ENCODE measurements around the gene INTS6.

Gene INTS6

DNA sequence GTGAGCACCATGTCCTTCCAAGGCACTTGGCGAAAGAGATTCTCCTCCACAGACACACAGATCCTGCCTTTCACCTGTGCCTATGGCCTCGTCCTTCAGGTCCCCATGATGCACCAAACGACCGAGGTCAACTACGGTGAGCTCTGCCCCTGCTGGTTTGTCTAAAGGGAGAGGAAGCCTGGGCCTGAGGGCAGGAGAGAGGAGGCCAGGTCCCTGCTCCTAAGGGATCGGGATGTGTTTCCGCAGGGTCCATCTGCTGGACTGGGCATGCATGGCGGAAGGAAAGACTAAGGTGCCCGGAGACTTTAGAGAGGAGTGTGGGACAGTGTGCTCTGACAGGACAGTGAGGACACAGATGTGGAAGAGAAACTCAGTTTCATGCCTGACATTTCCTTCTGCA, 105.7 kb downstream of the INTS6 start:
- DNase-seq (ENCODE audit: low read depth, low spot score), result no peak
- peaks cover 2% of the 10 kb centered on the region for H3K4me1 ChIP-seq (ENCODE audit: control insufficient read depth, insufficient read depth, low read length)
- no peaks in the 10 kb centered on the region for H3K27me3 ChIP-seq (ENCODE audit: control insufficient read depth, insufficient read depth, low read length)
- no peak overlapping the region for H3K27ac ChIP-seq (ENCODE audit: low read length)
- no peaks in the 10 kb centered on the region for H3K9me3 ChIP-seq (ENCODE audit: control insufficient read depth, insufficient read depth, low read length)
- no CpG with 5 or more reads among the region's 9 CpGs for WGBS (ENCODE audit: insufficient coverage, insufficient read length)
- no peak overlapping the region for H3K4me3 ChIP-seq (ENCODE audit: low read length)
- no peaks in the 10 kb centered on the region for H3K36me3 ChIP-seq (ENCODE audit: control insufficient read depth, insufficient read depth, low read length)

DNA sequence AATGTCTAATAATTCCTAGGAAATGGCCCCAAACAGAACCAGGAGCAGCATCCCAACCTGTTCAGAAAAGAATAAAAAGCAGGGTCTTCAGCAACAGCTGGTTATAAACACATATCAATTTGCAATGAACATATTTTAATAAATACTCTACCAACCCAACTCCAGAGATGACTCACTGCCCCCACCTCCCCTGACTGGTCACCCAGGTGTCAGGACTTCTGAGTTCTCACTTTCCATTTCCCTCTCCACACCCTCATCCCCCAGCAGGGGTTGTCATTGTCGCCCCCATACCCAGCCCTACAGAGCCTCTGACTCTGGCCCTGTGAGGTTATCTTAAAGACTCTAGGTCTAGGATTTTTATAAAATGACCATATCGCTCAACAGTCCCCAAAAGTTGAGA, 106.4 kb downstream of the INTS6 start:
- Histone ChIP-seq H3K4me3 (ENCODE audit: low read length) (no peak overlapping the region), H3K27me3 (ENCODE audit: control insufficient read depth, insufficient read depth, low read length) (no peaks in the 10 kb centered on the region), H3K36me3 (ENCODE audit: control insufficient read depth, insufficient read depth, low read length) (no peaks in the 10 kb centered on the region), H3K27ac (ENCODE audit: low read length) (no peak overlapping the region), H3K9me3 (ENCODE audit: control insufficient read depth, insufficient read depth, low read length) (no peaks in the 10 kb centered on the region), H3K4me1 (ENCODE audit: control insufficient read depth, insufficient read depth, low read length) (peaks cover 2% of the 10 kb centered on the region)
- WGBS (ENCODE audit: insufficient coverage, insufficient read length), result no CpG with 5 or more reads among the region's 2 CpGs
- no peak for DNase-seq (ENCODE audit: low read depth, low spot score)

DNA sequence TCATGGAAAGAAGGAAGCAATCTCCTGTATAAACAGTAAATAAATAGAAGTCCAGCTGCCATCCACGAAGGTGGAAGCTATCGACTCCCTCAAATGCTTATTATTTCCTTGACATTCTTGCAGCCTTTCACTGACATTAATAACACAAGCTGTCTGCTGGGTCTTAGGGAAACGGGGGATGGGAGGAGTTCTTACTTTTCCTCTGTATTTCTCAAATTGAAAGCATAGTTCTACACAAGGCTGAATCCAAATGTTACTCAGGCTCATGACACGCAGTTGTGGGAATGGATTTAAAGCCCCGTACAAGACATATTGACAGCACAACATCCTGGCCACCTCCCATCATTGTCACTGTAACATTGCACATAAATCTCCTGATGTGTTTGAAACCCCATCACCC, 109.4 kb downstream of the INTS6 start:
- no CpG with 5 or more reads among the region's 5 CpGs for WGBS (ENCODE audit: insufficient coverage, insufficient read length)
- H3K9me3 ChIP-seq (ENCODE audit: control insufficient read depth, insufficient read depth, low read length), result no peaks in the 10 kb centered on the region
- H3K4me1 ChIP-seq (ENCODE audit: control insufficient read depth, insufficient read depth, low read length), result peaks cover 3% of the 10 kb centered on the region
- no peaks in the 10 kb centered on the region for H3K27me3 ChIP-seq (ENCODE audit: control insufficient read depth, insufficient read depth, low read length)
- H3K27ac ChIP-seq (ENCODE audit: low read length), result no peak overlapping the region
- no peak overlapping the region for H3K4me3 ChIP-seq (ENCODE audit: low read length)
- no peaks in the 10 kb centered on the region for H3K36me3 ChIP-seq (ENCODE audit: control insufficient read depth, insufficient read depth, low read length)
- no peak for DNase-seq (ENCODE audit: low read depth, low spot score)

DNA sequence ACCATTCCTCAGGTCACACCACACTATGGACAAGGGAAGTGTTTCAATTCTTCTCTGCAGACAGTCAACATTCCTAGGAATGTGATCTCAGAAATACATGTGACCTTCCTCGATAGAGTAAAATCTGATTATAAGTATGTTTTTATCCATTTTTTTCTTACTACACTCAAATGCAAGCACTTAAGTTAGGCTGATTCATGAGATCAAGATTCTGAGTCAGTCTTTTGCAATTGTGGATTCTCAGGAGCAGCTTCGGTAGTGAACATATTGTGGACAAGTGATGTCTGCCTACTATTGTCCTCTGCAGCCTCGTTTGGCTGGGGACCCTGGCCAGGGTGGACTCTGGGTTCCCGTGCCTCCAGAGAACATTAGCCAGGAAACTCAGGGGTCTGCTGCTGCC, 110.1 kb downstream of the INTS6 start:
- WGBS (ENCODE audit: insufficient coverage, insufficient read length), result no CpG with 5 or more reads among the region's 4 CpGs
- Histone ChIP-seq H3K27me3 (ENCODE audit: control insufficient read depth, insufficient read depth, low read length) (no peaks in the 10 kb centered on the region), H3K4me3 (ENCODE audit: low read length) (no peak overlapping the region), H3K36me3 (ENCODE audit: control insufficient read depth, insufficient read depth, low read length) (no peaks in the 10 kb centered on the region), H3K9me3 (ENCODE audit: control insufficient read depth, insufficient read depth, low read length) (no peaks in the 10 kb centered on the region), H3K27ac (ENCODE audit: low read length) (no peak overlapping the region), H3K4me1 (ENCODE audit: control insufficient read depth, insufficient read depth, low read length) (peaks cover 3% of the 10 kb centered on the region)
- DNase-seq (ENCODE audit: low read depth, low spot score), result no peak

DNA sequence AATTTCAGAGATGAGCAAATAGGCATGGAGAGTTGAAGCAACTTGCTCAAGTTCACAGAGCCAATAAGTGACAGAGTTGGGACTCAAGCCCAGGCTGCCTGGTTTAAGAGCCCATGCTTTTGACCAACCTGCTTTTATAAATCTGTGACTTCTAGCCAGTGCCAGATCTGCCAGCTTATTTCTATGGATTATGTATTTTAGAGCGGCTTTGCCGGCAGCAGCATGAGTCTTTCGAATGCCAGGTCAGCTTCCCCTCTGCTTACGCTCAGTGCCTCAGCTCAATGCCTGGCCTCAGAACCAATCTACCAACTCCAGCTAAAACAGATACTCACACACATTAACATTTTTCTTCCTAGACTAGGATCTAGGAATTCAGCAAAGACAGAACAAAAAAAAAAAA, 111.0 kb downstream of the INTS6 start:
- DNase-seq (ENCODE audit: low read depth, low spot score), result no peak
- no peaks in the 10 kb centered on the region for H3K27me3 ChIP-seq (ENCODE audit: control insufficient read depth, insufficient read depth, low read length)
- H3K27ac ChIP-seq (ENCODE audit: low read length), result no peak overlapping the region
- peaks cover 3% of the 10 kb centered on the region for H3K4me1 ChIP-seq (ENCODE audit: control insufficient read depth, insufficient read depth, low read length)
- H3K9me3 ChIP-seq (ENCODE audit: control insufficient read depth, insufficient read depth, low read length), result no peaks in the 10 kb centered on the region
- no peak overlapping the region for H3K4me3 ChIP-seq (ENCODE audit: low read length)
- H3K36me3 ChIP-seq (ENCODE audit: control insufficient read depth, insufficient read depth, low read length), result no peaks in the 10 kb centered on the region
- no CpG with 5 or more reads among the region's 4 CpGs for WGBS (ENCODE audit: insufficient coverage, insufficient read length)

DNA sequence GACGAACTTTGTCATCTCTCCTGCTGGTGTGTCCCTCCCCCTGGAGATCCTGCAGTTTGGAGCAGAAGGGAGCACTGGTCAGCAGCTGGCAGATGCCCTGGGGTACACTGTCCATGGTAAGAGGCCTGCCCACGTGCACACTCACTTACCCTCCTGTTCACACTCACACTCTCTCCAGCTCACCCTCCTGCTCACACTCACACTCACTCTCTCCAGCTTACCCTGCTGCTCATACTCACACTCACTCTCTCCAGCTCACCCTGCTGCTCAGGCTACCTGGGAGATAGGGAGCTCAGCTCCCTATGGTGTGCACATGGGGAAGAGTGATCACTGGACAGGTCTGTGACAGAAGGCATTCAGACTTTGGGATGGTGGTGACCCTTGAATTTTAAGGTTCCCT, 111.6 kb downstream of the INTS6 start:
- no CpG with 5 or more reads among the region's 2 CpGs for WGBS (ENCODE audit: insufficient coverage, insufficient read length)
- Histone ChIP-seq H3K9me3 (ENCODE audit: control insufficient read depth, insufficient read depth, low read length) (no peaks in the 10 kb centered on the region), H3K27me3 (ENCODE audit: control insufficient read depth, insufficient read depth, low read length) (no peaks in the 10 kb centered on the region), H3K4me3 (ENCODE audit: low read length) (no peak overlapping the region), H3K4me1 (ENCODE audit: control insufficient read depth, insufficient read depth, low read length) (peaks cover 3% of the 10 kb centered on the region), H3K27ac (ENCODE audit: low read length) (no peak overlapping the region), H3K36me3 (ENCODE audit: control insufficient read depth, insufficient read depth, low read length) (no peaks in the 10 kb centered on the region)
- DNase-seq (ENCODE audit: low read depth, low spot score), result no peak

DNA sequence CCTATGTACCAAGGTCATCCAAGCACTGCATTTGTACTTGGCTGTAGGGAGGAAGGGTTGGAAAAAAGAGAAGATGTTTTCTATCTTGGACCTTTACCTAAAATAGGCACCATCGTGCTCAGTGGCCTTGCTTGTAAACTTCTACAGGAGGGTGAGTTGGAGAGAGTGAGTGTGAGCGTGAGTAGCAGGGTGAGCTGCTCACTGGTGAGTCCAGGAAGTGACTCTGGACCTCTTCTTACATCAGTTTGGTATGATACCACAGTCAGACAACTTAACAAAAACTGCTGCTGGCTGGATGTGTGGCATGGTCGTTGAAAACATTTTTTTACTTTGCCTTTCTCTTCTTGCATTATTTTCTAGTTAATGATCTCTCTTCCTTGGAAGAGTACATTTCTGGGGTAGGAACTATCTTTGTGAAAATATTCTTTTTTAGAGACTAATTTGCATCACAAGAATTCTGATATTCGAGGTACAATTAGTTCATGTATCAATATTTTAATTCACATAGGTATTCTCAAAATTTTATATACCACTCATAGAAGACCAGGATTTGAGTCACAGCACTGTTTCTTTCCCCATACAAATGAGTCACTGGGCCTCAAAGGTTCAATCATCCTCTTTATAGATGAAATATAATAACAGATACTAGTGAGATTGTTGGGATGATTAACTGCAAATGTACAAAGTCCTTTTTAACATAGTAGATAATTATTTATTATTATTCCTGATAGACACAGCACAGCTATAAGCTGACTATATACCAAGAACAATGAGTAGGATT, 112.7 kb downstream of the INTS6 start:
- WGBS (ENCODE audit: insufficient coverage, insufficient read length), result no CpG with 5 or more reads among the region's 4 CpGs
- no peaks in the 10 kb centered on the region for H3K27me3 ChIP-seq (ENCODE audit: control insufficient read depth, insufficient read depth, low read length)
- H3K27ac ChIP-seq (ENCODE audit: low read length), result no peak overlapping the region
- H3K9me3 ChIP-seq (ENCODE audit: control insufficient read depth, insufficient read depth, low read length), result no peaks in the 10 kb centered on the region
- H3K36me3 ChIP-seq (ENCODE audit: control insufficient read depth, insufficient read depth, low read length), result no peaks in the 10 kb centered on the region
- H3K4me1 ChIP-seq (ENCODE audit: control insufficient read depth, insufficient read depth, low read length), result peaks cover 3% of the 10 kb centered on the region
- no peak for DNase-seq (ENCODE audit: low read depth, low spot score)
- no peak overlapping the region for H3K4me3 ChIP-seq (ENCODE audit: low read length)

DNA sequence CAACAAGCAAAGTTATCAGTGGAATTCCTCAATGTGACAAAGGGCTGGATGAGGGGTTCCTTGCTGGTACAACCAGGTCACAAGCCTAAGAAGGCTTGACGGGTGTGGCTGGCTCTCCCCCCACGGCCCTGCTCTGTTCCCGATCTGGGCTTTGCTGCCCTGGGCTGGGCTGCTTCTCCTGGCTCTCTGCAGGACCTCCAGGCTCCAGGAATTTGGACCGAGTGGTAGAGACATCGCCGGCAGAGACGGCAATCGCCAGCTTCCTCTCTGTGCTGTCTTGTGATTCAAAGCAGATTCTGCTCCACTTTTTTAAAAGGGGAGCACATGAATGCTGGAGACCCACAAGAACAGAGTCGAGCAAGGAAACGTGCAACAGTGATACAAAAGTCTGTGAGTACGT, 113.5 kb downstream of the INTS6 start, which contains the start of gene SERPINE3:
TSS of gene SERPINE3 (plus strand) at position 338 of the 400 bp plus-strand sequence. CDS start 1,401 bp downstream, outside the sequence.
- Histone ChIP-seq H3K4me3 (ENCODE audit: low read length) (no peak within 1 kb of the TSS), H3K4me1 (ENCODE audit: control insufficient read depth, insufficient read depth, low read length) (peaks cover 3% of the 10 kb centered on the region), H3K27me3 (ENCODE audit: control insufficient read depth, insufficient read depth, low read length) (no peaks in the 10 kb centered on the region), H3K27ac (ENCODE audit: low read length) (no peak within 1 kb of the TSS), H3K9me3 (ENCODE audit: control insufficient read depth, insufficient read depth, low read length) (no peaks in the 10 kb centered on the region), H3K36me3 (ENCODE audit: control insufficient read depth, insufficient read depth, low read length) (no peaks in the 10 kb centered on the region)
- no CpG with 5 or more reads among the region's 11 CpGs for WGBS (ENCODE audit: insufficient coverage, insufficient read length)
- DNase-seq (ENCODE audit: low read depth, low spot score), result no peak

DNA sequence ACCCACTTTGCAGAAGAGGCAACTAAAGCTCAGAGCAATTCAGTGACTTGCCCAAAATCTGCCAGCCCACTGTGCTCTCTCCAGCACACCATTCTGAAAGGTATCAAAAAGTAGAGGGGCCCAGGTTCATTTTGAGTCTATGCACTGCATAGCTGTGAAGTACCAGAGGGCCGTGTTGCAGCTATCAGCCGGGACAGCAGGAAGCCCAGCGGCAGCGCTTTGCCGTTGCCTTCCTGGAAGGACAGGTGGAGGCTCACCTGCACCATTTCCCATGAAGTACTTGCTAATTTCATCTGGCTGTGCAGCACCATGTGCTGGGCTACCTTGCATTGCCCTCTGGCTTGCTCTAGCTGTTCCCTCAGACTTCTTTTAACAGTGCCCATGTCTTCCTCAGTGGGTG, 116.1 kb downstream of the INTS6 start:
- DNase-seq (ENCODE audit: low read depth, low spot score), result no peak
- Histone ChIP-seq H3K4me1 (ENCODE audit: control insufficient read depth, insufficient read depth, low read length) (peaks cover 1% of the 10 kb centered on the region; the same call in 1 of the 2 replicates), H3K9me3 (ENCODE audit: control insufficient read depth, insufficient read depth, low read length) (no peaks in the 10 kb centered on the region), H3K4me3 (ENCODE audit: low read length) (no peak overlapping the region), H3K27me3 (ENCODE audit: control insufficient read depth, insufficient read depth, low read length) (no peaks in the 10 kb centered on the region), H3K27ac (ENCODE audit: low read length) (no peak overlapping the region), H3K36me3 (ENCODE audit: control insufficient read depth, insufficient read depth, low read length) (no peaks in the 10 kb centered on the region)
- WGBS (ENCODE audit: insufficient coverage, insufficient read length), result no CpG with 5 or more reads among the region's 5 CpGs

DNA sequence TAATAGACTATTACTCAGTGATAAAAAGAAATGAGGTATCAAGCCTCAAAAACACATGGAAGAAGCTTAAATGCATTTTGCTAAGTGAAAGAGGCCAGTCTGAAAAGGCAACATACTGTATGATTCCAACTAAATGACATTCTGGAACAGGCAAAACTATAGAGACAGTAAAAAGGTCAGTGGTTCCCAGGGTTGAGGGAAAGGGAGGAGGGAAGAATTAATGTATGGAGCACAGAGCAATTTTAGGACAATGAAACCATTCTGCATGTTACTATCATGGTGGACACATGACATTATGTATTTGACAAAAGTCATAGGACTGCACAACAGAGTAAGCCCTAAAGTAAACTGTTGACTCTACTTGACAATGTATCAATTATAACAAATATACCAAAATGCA, 119.0 kb downstream of the INTS6 start:
- H3K9me3 ChIP-seq (ENCODE audit: control insufficient read depth, insufficient read depth, low read length), result no peaks in the 10 kb centered on the region
- H3K27me3 ChIP-seq (ENCODE audit: control insufficient read depth, insufficient read depth, low read length), result no peaks in the 10 kb centered on the region
- H3K4me1 ChIP-seq (ENCODE audit: control insufficient read depth, insufficient read depth, low read length), result no peaks in the 10 kb centered on the region
- no peak overlapping the region for H3K4me3 ChIP-seq (ENCODE audit: low read length)
- no peak for DNase-seq (ENCODE audit: low read depth, low spot score)
- H3K36me3 ChIP-seq (ENCODE audit: control insufficient read depth, insufficient read depth, low read length), result no peaks in the 10 kb centered on the region
- no peak overlapping the region for H3K27ac ChIP-seq (ENCODE audit: low read length)

DNA sequence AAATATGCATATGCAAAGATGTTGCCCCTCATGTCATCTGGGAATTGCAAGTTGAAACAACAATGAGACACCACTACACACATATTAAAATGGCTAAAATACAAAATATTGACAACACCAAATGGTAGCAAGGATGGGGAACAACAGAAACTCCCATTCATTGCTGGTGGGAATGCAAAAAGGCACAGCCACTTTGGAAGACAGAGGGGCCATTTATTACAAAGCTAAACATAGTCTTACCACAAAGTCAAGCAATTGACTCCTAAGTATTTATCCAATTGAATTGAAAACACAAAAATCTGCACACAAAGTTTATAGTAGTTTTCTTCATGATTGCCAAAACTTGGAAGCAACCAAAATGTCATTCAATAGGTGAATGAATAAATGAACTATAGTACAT, 119.4 kb downstream of the INTS6 start:
- Histone ChIP-seq H3K4me1 (ENCODE audit: control insufficient read depth, insufficient read depth, low read length) (no peaks in the 10 kb centered on the region), H3K36me3 (ENCODE audit: control insufficient read depth, insufficient read depth, low read length) (no peaks in the 10 kb centered on the region), H3K27ac (ENCODE audit: low read length) (no peak overlapping the region), H3K9me3 (ENCODE audit: control insufficient read depth, insufficient read depth, low read length) (no peaks in the 10 kb centered on the region), H3K27me3 (ENCODE audit: control insufficient read depth, insufficient read depth, low read length) (no peaks in the 10 kb centered on the region), H3K4me3 (ENCODE audit: low read length) (no peak overlapping the region)
- no peak for DNase-seq (ENCODE audit: low read depth, low spot score)

Measured in iPS DF 6.9 (cell line).